GM10847 (cell line): Measurements from ENCODE around the gene ACSM2B.

Experiments
- POLR2A ChIP-seq: IDR thresholded peaks from 2 replicates; pipeline ENCODE4 v1.6.1; 2011; ENCODE audit not compliant: insufficient read length; ENCODE audit errors: extremely low read depth

The ACSM2B gene

DNA sequence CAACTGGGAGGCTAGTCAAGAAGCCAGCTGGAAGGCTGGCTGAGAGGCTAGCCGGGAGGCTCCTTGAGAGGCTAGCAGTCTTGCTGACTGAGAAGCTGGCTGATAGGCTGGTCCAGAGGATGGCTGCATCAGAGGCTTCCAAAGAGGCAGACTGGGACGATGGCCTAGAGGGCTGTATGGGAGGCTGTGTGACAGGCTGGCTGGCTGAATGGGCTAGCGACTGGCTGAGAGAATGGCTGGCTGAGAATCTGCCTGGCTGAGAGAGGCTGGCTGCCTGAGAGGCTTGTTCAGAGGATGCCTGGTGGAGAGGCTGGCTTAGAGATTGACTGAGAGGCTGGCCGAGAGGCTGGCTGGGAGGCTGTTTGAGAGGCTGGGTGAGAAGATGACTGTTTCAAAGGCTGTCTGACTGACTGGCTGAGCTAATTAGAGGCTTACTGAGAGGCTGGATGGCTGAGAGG is 34.8 kb upstream of the ACSM2B start:
- TF ChIP-seq POLR2A: no peak

GRCh38 chr16:20610211-20610891 is 34.2 kb upstream of the ACSM2B start:
- no peak for TF ChIP-seq POLR2A

DNA sequence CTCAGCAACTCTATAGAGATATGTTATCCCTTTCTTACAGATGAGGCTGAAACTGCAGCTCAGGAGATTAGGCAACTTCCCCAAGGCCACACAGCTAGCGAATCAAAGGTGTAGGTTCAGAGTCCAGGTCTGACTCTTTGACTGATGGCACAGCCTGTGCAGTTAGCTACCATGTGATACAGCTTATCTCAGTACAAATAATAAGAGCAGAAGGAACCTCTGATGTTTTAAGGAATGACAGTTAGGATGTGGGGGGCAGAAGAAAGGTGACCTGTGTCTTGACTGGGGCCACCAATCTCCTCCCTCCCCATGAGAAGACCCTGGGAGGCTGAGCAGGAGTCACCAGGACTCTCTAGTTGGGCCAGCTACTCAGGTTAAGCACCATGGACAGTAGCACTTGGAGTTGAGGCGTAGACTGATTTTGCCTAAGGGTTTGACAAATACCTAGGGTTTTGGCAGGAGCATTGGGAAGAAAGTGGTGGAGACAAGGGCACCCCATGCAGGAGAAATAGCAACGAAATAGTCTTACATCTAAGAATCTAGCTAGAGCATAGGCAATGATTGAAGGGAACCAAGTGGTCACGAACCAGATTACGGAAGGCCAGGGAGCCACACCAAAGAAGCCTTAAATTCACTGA is 22.8 kb upstream of the ACSM2B start:
- no peak for TF ChIP-seq POLR2A

- TF ChIP-seq POLR2A: no peak
Measured at GRCh38 chr16:20568404-20568803, 7.8 kb downstream of the ACSM2B start.

DNA sequence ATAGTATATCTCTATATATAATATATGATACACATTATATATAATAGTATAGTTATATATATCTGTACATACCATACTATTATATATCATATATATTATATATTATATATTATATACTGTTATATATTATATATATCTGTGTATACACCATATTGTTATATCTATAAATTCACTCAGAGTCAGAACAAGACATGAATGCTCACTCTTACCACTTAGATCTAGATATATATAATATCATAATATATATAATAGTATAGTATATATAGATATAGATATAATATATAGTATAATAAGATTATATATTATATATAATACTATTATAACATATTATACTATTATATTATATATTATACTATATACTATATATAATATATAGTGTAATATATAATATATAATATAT is 9.3 kb downstream of the ACSM2B start:
- TF ChIP-seq POLR2A: no peak

GRCh38 chr16:20538687-20539086 is 37.5 kb downstream of the ACSM2B start:
- no peak for TF ChIP-seq POLR2A

DNA sequence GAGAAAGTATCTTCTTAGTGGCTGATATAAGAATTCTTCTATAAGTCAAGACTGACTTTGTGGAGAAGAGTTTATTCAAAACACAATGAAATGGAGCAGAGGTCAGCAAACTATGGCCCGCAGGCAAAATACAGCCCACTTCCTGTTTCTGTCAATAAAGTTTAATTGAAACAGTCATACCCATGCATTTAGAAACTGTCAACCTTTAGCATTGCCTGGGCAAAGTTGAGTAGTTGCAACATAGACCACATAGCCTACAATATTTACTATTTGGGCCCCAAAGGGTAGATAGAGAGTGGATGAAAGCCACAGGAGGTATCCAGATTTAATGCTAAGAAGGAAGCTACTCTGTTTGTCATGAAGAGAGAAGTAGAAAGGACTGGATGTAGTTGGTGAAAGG is 38.0 kb downstream of the ACSM2B start:
- no peak for TF ChIP-seq POLR2A

DNA sequence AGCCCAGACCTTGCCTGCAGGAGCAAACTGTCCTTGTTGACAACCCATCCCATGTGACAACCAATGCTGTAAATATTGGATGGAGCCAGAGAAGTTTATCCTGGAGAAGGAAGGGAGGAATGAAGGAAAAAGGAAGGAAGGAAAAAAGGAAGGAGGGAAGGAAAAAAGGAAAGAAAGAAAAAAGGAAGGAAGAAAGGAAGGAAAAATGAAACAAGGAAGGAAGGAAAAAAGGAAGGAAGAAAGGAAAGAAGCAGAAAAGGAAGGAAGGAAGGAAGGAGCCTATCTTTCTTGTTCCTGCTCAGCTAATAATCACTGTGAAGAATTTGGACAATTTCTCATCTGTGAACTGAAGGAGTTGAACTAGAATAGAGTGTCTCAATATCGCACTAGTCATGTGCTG is 56.1 kb downstream of the ACSM2B start:
- no peak for TF ChIP-seq POLR2A

GRCh38 chr16:20519231-20519630 is 56.9 kb downstream of the ACSM2B start:
- TF ChIP-seq POLR2A: no peak

- TF ChIP-seq POLR2A: no peak
Measured at GRCh38 chr16:20517149-20517548, 59.0 kb downstream of the ACSM2B start.

- no peak for TF ChIP-seq POLR2A
Measured at GRCh38 chr16:20515688-20516090, 60.5 kb downstream of the ACSM2B start.

- no peak for TF ChIP-seq POLR2A
Measured at GRCh38 chr16:20510323-20510722, 65.8 kb downstream of the ACSM2B start.

DNA sequence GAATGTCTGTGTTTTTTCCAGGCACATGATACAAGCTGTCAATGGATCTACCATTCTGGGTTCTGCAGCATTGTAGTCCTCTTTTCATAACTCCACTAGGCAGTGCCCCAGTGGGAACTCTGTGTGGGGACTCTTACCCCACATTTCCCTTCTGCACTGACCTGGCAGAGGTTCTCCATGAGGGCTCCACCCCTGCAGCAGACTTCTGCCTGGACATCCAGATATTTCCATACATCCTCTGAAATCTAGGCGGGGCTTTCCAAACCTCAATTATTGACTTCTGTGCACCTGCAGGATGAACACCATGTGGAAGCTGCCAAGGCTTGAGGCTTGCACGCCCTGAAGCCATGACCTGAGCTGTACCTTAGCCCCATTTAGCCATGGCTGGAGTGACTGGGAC is 68.9 kb downstream of the ACSM2B start:
- no peak for TF ChIP-seq POLR2A

DNA sequence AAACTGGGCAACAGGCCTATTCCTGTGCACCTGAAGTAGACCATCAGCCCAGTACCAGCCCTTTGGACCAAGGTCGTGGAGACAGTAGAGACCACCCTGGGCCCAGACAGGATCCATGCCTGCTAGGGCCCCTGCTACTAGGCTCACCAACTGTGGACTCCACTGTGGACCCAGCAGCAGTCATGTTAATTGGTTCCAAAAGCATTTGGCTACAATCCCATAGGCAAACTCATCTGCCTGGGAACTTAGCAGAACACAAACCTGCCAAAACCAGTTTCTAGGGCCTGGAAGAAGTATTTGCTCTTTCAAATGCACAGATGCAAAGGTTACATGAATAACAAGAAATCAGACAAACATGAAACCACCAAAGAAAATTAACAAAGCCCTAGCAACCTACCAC is 71.7 kb downstream of the ACSM2B start:
- TF ChIP-seq POLR2A: no peak
